Stimulated activated CD8-positive, alpha-beta memory T cell treated with anti-CD3 and anti-CD28 coated beads, Interleukin-7, amount 100 ng/mL, for 4 hours (primary cell): ENCODE results near the gene MYOT.

ENCODE experiments used
- DNase-seq, 2 donors: peaks; one replicate each; pipeline ENCODE4 v3.0.0-alpha.2; 2020; ENCODE audit warnings: low read depth in 2 of 2

The MYOT gene

GRCh38 chr5:137901011-137901817, 33.6 kb downstream of the MYOT start:
- DNase-seq = no peak

- DNase-seq = no peak
Measured at GRCh38 chr5:137902408-137903133, 34.9 kb downstream of the MYOT start.

GRCh38 chr5:137914758-137915157, 47.1 kb downstream of the MYOT start:
- DNase-seq = no peak

GRCh38 chr5:137916923-137917322, 49.3 kb downstream of the MYOT start:
- DNase-seq = no peak

- DNase-seq = no peak
Measured at GRCh38 chr5:137921931-137922330, 54.3 kb downstream of the MYOT start.

- no peak for DNase-seq
Measured at GRCh38 chr5:137923856-137924255, 56.2 kb downstream of the MYOT start.

GRCh38 chr5:137932800-137933199, 65.1 kb downstream of the MYOT start:
- no peak for DNase-seq

- DNase-seq = no peak
Measured at GRCh38 chr5:137933491-137933911, 65.8 kb downstream of the MYOT start.

GRCh38 chr5:137935190-137935589, 67.5 kb downstream of the MYOT start:
- no peak for DNase-seq

GRCh38 chr5:137935694-137936093, 68.0 kb downstream of the MYOT start:
- no peak for DNase-seq
